HUES64 (cell line): ENCODE data around the gene ZBTB7B. TPM values are rescaled to one million over a fixed set of nuclear protein-coding genes. Genes with fewer than 3 reads are reported as not detected.

ENCODE experiments used
- H3K27ac ChIP-seq: 2 replicates; pipeline ENCODE4 v1.7.0; 2013; ENCODE audit warnings: low read depth, low read length, inconsistent platforms
- H3K27me3 ChIP-seq: 2 replicates; pipeline ENCODE4 v1.6.1; 2013; ENCODE audit warnings: mild to moderate bottlenecking, low read length; ENCODE audit not compliant: insufficient read depth
- H3K36me3 ChIP-seq: 2 replicates; pipeline ENCODE4 v1.6.1; 2013; ENCODE audit warnings: mild to moderate bottlenecking, low read length; ENCODE audit not compliant: insufficient read depth
- H3K4me1 ChIP-seq: 2 replicates; pipeline ENCODE4 v1.6.1; 2013; ENCODE audit warnings: mild to moderate bottlenecking, low read length, moderate library complexity; ENCODE audit not compliant: insufficient read depth
- H3K4me3 ChIP-seq: 2 replicates; pipeline ENCODE4 v1.5.1; 2013; ENCODE audit warnings: mild to moderate bottlenecking, low read length, moderate library complexity
- H3K9ac ChIP-seq: 2 replicates; pipeline ENCODE4 v1.6.1; 2013; ENCODE audit warnings: mild to moderate bottlenecking, low read depth, low read length
- H3K9me3 ChIP-seq: 2 replicates; pipeline ENCODE4 v1.6.1; 2013; ENCODE audit warnings: low read depth, low read length; ENCODE audit not compliant: insufficient read depth
- WGBS: fragments of 150-250, 120-280 bp; methylation state at CpG from one replicate; pipeline ENCODE4 v1.1.7; 2013; ENCODE audit warnings: missing lambda C conversion rate; 5-methylcytosine and 5-hydroxymethylcytosine counted together
- polyA plus RNA-seq, 2 experiments: library from polyadenylated mRNA; stranded (reverse); fragments of 50-300 nt; gene quantifications; one replicate each; pipeline ENCODE4 v1.2.3, GENCODE V29; 2013

Gene ZBTB7B
- polyA plus RNA-seq (2013, experiment 1 of 2) = 13.0 TPM
- polyA plus RNA-seq (2013, experiment 2 of 2) = 9.5 TPM

GRCh38 chr1:155002464-155003226, at the start of gene ZBTB7B:
TSS of gene ZBTB7B (plus strand) at chr1:155002802. CDS start at chr1:155014661, 11,859 bp downstream.
- WGBS = under 1% methylated on average over 30 of the region's 35 CpGs
- H3K27ac ChIP-seq = peak within 1 kb of the TSS; percentile 97; the same call in 1 of the 2 replicates

GRCh38 chr1:154953611-154954038, 49.0 kb upstream of the ZBTB7B start:
- Histone ChIP-seq H3K9me3 (no peaks in the 10 kb centered on the region), H3K36me3 (peaks cover 13% of the 10 kb centered on the region), H3K4me1 (peaks cover 25% of the 10 kb centered on the region), H3K27me3 (no peaks in the 10 kb centered on the region), H3K4me3 (no peak overlapping the region), H3K9ac (no peak overlapping the region), H3K27ac (no peak overlapping the region)
- WGBS = 86% methylated on average over 2 of the region's 2 CpGs

More at GRCh38 chr1:155002464-155003226, at the start of gene ZBTB7B:
- Histone ChIP-seq H3K27me3 (no peaks in the 10 kb centered on the region), H3K9me3 (no peaks in the 10 kb centered on the region), H3K36me3 (no peaks in the 10 kb centered on the region), H3K4me1 (peaks cover 10% of the 10 kb centered on the region), H3K9ac (peak within 1 kb of the TSS; percentile 84), H3K4me3 (peak within 1 kb of the TSS; percentile 95)

- 70% methylated on average over 3 of the region's 3 CpGs for WGBS
- Histone ChIP-seq H3K9me3 (no peaks in the 10 kb centered on the region), H3K4me1 (peaks cover 25% of the 10 kb centered on the region), H3K27ac (peak overlapping the region; percentile 92; the same call in 1 of the 2 replicates), H3K4me3 (peak overlapping the region; percentile 54), H3K9ac (peak overlapping the region; percentile 79; the same call in 1 of the 2 replicates), H3K27me3 (no peaks in the 10 kb centered on the region), H3K36me3 (peaks cover 21% of the 10 kb centered on the region)
Observed at GRCh38 chr1:154954541-154954940, 48.1 kb upstream of the ZBTB7B start.

GRCh38 chr1:154955039-154955717, 47.4 kb upstream of the ZBTB7B start:
- H3K27ac ChIP-seq = peak overlapping the region; percentile 92
- 39% methylated on average over 4 of the region's 4 CpGs for WGBS
- H3K9ac ChIP-seq = peak overlapping the region; percentile 79
- no peaks in the 10 kb centered on the region for H3K27me3 ChIP-seq
- peak overlapping the region; percentile 54 for H3K4me3 ChIP-seq
- no peaks in the 10 kb centered on the region for H3K9me3 ChIP-seq
- H3K4me1 ChIP-seq = peaks cover 25% of the 10 kb centered on the region
- H3K36me3 ChIP-seq = peaks cover 24% of the 10 kb centered on the region

GRCh38 chr1:154955718-154956543, 46.7 kb upstream of the ZBTB7B start, which contains the start of gene PBXIP1:
TSS of gene PBXIP1 (minus strand) at chr1:154956099. CDS start at chr1:154953721, 2,378 bp downstream.
- Histone ChIP-seq H3K4me3 (peak within 1 kb of the TSS; percentile 54), H3K4me1 (peaks cover 32% of the 10 kb centered on the region), H3K36me3 (peaks cover 21% of the 10 kb centered on the region), H3K9me3 (no peaks in the 10 kb centered on the region), H3K9ac (peak within 1 kb of the TSS; percentile 79), H3K27me3 (no peaks in the 10 kb centered on the region), H3K27ac (peak within 1 kb of the TSS; percentile 92)
- 0% methylated on average over 18 of the region's 18 CpGs for WGBS

- Histone ChIP-seq H3K27me3 (no peaks in the 10 kb centered on the region), H3K9ac (peak overlapping the region; percentile 51), H3K4me1 (peaks cover 32% of the 10 kb centered on the region), H3K4me3 (peak overlapping the region; percentile 54), H3K9me3 (no peaks in the 10 kb centered on the region), H3K27ac (peak overlapping the region; percentile 53; the same call in 1 of the 2 replicates), H3K36me3 (peaks cover 18% of the 10 kb centered on the region)
- WGBS = 5% methylated on average over 6 of the region's 6 CpGs
Observed at GRCh38 chr1:154956544-154956941, 46.1 kb upstream of the ZBTB7B start.

- peaks cover 32% of the 10 kb centered on the region for H3K4me1 ChIP-seq
- no peaks in the 10 kb centered on the region for H3K9me3 ChIP-seq
- H3K27me3 ChIP-seq = no peaks in the 10 kb centered on the region
- H3K36me3 ChIP-seq = peaks cover 18% of the 10 kb centered on the region
- H3K27ac ChIP-seq = peak overlapping the region; percentile 53; the same call in 1 of the 2 replicates
- no peak overlapping the region for H3K9ac ChIP-seq
- peak overlapping the region; percentile 54 for H3K4me3 ChIP-seq
- 53% methylated on average over 7 of the region's 9 CpGs for WGBS
Observed at GRCh38 chr1:154957091-154957657, 45.4 kb upstream of the ZBTB7B start.

GRCh38 chr1:154958036-154958435, 44.6 kb upstream of the ZBTB7B start:
- Histone ChIP-seq H3K9ac (no peak overlapping the region), H3K4me3 (no peak overlapping the region), H3K36me3 (peaks cover 24% of the 10 kb centered on the region), H3K27ac (no peak overlapping the region), H3K4me1 (peaks cover 32% of the 10 kb centered on the region), H3K27me3 (no peaks in the 10 kb centered on the region), H3K9me3 (no peaks in the 10 kb centered on the region)
- 94% methylated on average over 2 of the region's 2 CpGs for WGBS

GRCh38 chr1:154958681-154959425, 43.7 kb upstream of the ZBTB7B start:
- Histone ChIP-seq H3K27me3 (no peaks in the 10 kb centered on the region), H3K9ac (no peak overlapping the region), H3K27ac (no peak overlapping the region), H3K4me1 (peaks cover 32% of the 10 kb centered on the region), H3K4me3 (no peak overlapping the region), H3K36me3 (peaks cover 33% of the 10 kb centered on the region), H3K9me3 (no peaks in the 10 kb centered on the region)
- WGBS = 96% methylated on average over 16 of the region's 16 CpGs

- Histone ChIP-seq H3K9ac (no peak overlapping the region), H3K4me1 (peaks cover 29% of the 10 kb centered on the region), H3K27ac (no peak overlapping the region), H3K9me3 (no peaks in the 10 kb centered on the region), H3K4me3 (no peak overlapping the region), H3K36me3 (peaks cover 38% of the 10 kb centered on the region), H3K27me3 (no peaks in the 10 kb centered on the region)
- 96% methylated on average over 7 of the region's 7 CpGs for WGBS
Observed at GRCh38 chr1:154959426-154959780, 43.2 kb upstream of the ZBTB7B start.
